HepG2 (cell line): ENCODE results near the gene HDLBP. TPM values are rescaled to one million over a fixed set of nuclear protein-coding genes. Genes with fewer than 3 reads are reported as not detected.
A peak's percentile ranks its signal among the peaks of the same experiment; 100 is the strongest.

ENCODE experiments used
- ATAC-seq: fragments of 200-7000 bp; cut with Tn5 transposase; 3 replicates; pipeline ENCODE4 v1.9.1; 2020; ENCODE audit warnings: mild to moderate bottlenecking, moderate library complexity
- BruUV-seq: library from RNA; stranded (reverse); fragments of 400-500 nt; replicated peaks from 2 replicates; lab custom pipeline; 2021; lab: Mats Ljungman, UMichigan
- CTCF ChIA-PET: fragments of 300-600 bp; formaldehyde crosslinking; extraction: SDS; loops from one replicate; lab custom pipeline; 2021; ENCODE audit warnings: low total read pairs, inconsistent platforms, low intra/inter-chr PET ratio; lab: Yijun Ruan, JAX
- POLR2A ChIA-PET: fragments of 350-600 bp; sonication (Branson Sonifier 250); formaldehyde crosslinking; loops from one replicate; lab custom pipeline; 2020; ENCODE audit warnings: antibody characterized with exemption, inconsistent platforms; lab: Yijun Ruan, JAX
- DNase-seq: peaks from one replicate; pipeline ENCODE4 v3.0.0-alpha.2; 2015; ENCODE audit warnings: low spot score
- FAIRE-seq: peaks from 3 replicates; lab custom pipeline; 2011; peaks lifted over from hg19 to GRCh38; lab: Jason Lieb, UNC
- H2AFZ ChIP-seq: one replicate; pipeline ENCODE4 v1.6.1; 2011; ENCODE audit warnings: low read length, inconsistent platforms
- H3K27ac ChIP-seq: fragments of 300-600 bp; 3 replicates; pipeline ENCODE4 v1.8.0; 2011; ENCODE audit warnings: mixed run types, mild to moderate bottlenecking, mixed read lengths, low read length, inconsistent platforms; ENCODE audit not compliant: insufficient read depth; ENCODE audit errors: extremely low read length
- H3K27me3 ChIP-seq, 2 experiments: fragments of 200-600 bp in 1 of 2; 2 replicates in 1 of 2; 3 replicates in 1 of 2; pipeline versions ENCODE4 v1.6.0 to v1.8.0; 2011; ENCODE audit warnings: low read length in 2 of 2, mild to moderate bottlenecking in 2 of 2, moderate library complexity in 2 of 2, inconsistent platforms in 1 of 2; ENCODE audit not compliant: insufficient read depth in 2 of 2, control insufficient read depth in 1 of 2
- H3K36me3 ChIP-seq, 2 experiments: fragments of 200-600 bp in 1 of 2; replicated peaks in 1 of 2; 2 replicates in 1 of 2; 3 replicates in 1 of 2; pipeline versions ENCODE4 v1.5.1 to v1.8.0; 2011; ENCODE audit warnings: low read length in 2 of 2, inconsistent platforms in 1 of 2; ENCODE audit not compliant: insufficient read depth in 2 of 2, control insufficient read depth in 1 of 2
- H3K4me1 ChIP-seq: 2 replicates; pipeline ENCODE4 v1.5.1; 2012; ENCODE audit warnings: low read length, inconsistent platforms; ENCODE audit not compliant: insufficient read depth
- H3K4me2 ChIP-seq: 2 replicates; pipeline ENCODE4 v1.6.0; 2011; ENCODE audit warnings: low read depth, low read length, inconsistent platforms
- H3K4me3 ChIP-seq, 3 experiments: fragments of 200-600 bp in 1 of 3; sonication (generic), shearing (Covaris generic) in 1 of 3; replicated peaks in 1 of 3; 2 replicates each; pipeline ENCODE4 v1.5.1; 2011 to 2016; ENCODE audit warnings: low read length in 3 of 3, inconsistent platforms in 2 of 3, low read depth in 2 of 3, mild to moderate bottlenecking in 2 of 3, control low read depth in 1 of 3, mixed read lengths in 1 of 3; ENCODE audit not compliant: insufficient read depth in 1 of 3
- H3K79me2 ChIP-seq: one replicate; pipeline ENCODE4 v1.6.1; 2011; ENCODE audit warnings: low read length, inconsistent platforms; ENCODE audit not compliant: insufficient read depth
- H3K9ac ChIP-seq: 2 replicates; pipeline ENCODE4 v1.6.0; 2011; ENCODE audit warnings: mild to moderate bottlenecking, low read depth, low read length, inconsistent platforms; ENCODE audit not compliant: insufficient read depth
- H3K9me3 ChIP-seq: 2 replicates; pipeline ENCODE4 v1.5.1; 2012; ENCODE audit warnings: mild to moderate bottlenecking, low read length
- H4K20me1 ChIP-seq: 2 replicates; pipeline ENCODE4 v1.6.0; 2011; ENCODE audit warnings: inconsistent platforms, mild to moderate bottlenecking, low read length, moderate library complexity; ENCODE audit not compliant: insufficient read depth
- AGO1 ChIP-seq: fragments of 200-400 bp; formaldehyde crosslinking; IDR thresholded peaks from 2 replicates; pipeline ENCODE4 v1.6.1; 2017; ENCODE audit warnings: mild to moderate bottlenecking, low read depth, low read length, moderate library complexity; ENCODE audit not compliant: poor library complexity, severe bottlenecking
- HDAC2 ChIP-seq: sonication (generic); formaldehyde crosslinking; IDR thresholded peaks from 2 replicates; pipeline ENCODE4 v1.4.0; 2020; ENCODE audit warnings: missing genetic modification reagents
- JUN ChIP-seq: sonication (generic); formaldehyde crosslinking; IDR thresholded peaks from 2 replicates; pipeline ENCODE4 v1.4.0; 2020; ENCODE audit warnings: mild to moderate bottlenecking, missing genetic modification reagents
- KDM5A ChIP-seq: fragments of 200-600 bp; sonication (generic); IDR thresholded peaks from 2 replicates; pipeline ENCODE4 v1.7.0; 2018; ENCODE audit warnings: antibody characterized with exemption, mild to moderate bottlenecking, low read length, borderline replicate concordance
- KMT2A ChIP-seq: sonication (generic); formaldehyde crosslinking; IDR thresholded peaks from 2 replicates; pipeline ENCODE4 v1.4.0; 2020; ENCODE audit warnings: missing genetic modification reagents
- MAFG ChIP-seq: sonication (generic); formaldehyde crosslinking; IDR thresholded peaks from 2 replicates; pipeline ENCODE4 v1.5.1; 2020; ENCODE audit warnings: mild to moderate bottlenecking, missing genetic modification reagents
- MIXL1 ChIP-seq: IDR thresholded peaks from 2 replicates; pipeline ENCODE4 v1.6.1; 2016
- SIN3A ChIP-seq: IDR thresholded peaks from 2 replicates; pipeline ENCODE4 v1.6.1; 2011; ENCODE audit warnings: low read depth, mild to moderate bottlenecking, control low read depth, low read length, borderline replicate concordance
- SMAD3 ChIP-seq: sonication (generic); formaldehyde crosslinking; IDR thresholded peaks from 2 replicates; pipeline ENCODE4 v1.4.0; 2020; ENCODE audit warnings: missing genetic modification reagents
- TBX2 ChIP-seq: sonication (generic); formaldehyde crosslinking; IDR thresholded peaks from 2 replicates; pipeline ENCODE4 v1.5.0; 2020; ENCODE audit warnings: missing genetic modification reagents, mild to moderate bottlenecking, borderline replicate concordance
- ZFP90 ChIP-seq: sonication (generic); formaldehyde crosslinking; IDR thresholded peaks from 2 replicates; pipeline ENCODE4 v1.8.0; 2022; ENCODE audit warnings: missing genetic modification reagents, mild to moderate bottlenecking, inconsistent platforms, borderline replicate concordance
- ZNF256 ChIP-seq: sonication (generic); formaldehyde crosslinking; conservative IDR thresholded peaks from 2 replicates; pipeline ENCODE4 v1.4.0; 2020; ENCODE audit warnings: missing genetic modification reagents
- ZSCAN31 ChIP-seq: sonication (generic); formaldehyde crosslinking; IDR thresholded peaks from 2 replicates; pipeline ENCODE4 v1.5.0; 2020; ENCODE audit warnings: low read depth, mild to moderate bottlenecking, missing genetic modification reagents
- WGBS: methylation state at CpG from one replicate; pipeline ENCODE4 v1.1.6; 2017; ENCODE audit warnings: low lambda C conversion rate; 5-methylcytosine and 5-hydroxymethylcytosine counted together
- in situ Hi-C: cut with HindIII; loops from 2 replicates; pipeline ENCODE4 v1.10.0; 2017; ENCODE audit warnings: low pct_unique_long_range_greater_than_20kb; ENCODE audit not compliant: extremely low pct_ligation_motif_present
- intact Hi-C: fragments of 100-400 bp; cut with micrococcal nuclease; formaldehyde crosslinking; loops from one replicate; pipeline ENCODE4 v1.10.0; 2022; ENCODE audit not compliant: unreplicated experiment
- polyA plus RNA-seq, 8 experiments: library from polyadenylated mRNA; depleted of rRNA in 3 of 8; stranded (reverse) in 7 of 8; unstranded in 1 of 8; fragments of >200 nt; fragmentation: Illumina TruSeq in 4 of 8; extraction: Trizol in 4 of 8; gene quantifications; 2 replicates each; pipeline versions ENCODE4 v1.2.1 to v1.2.3, GENCODE V29; 2011 to 2016; ENCODE audit warnings: low read depth in 4 of 8, missing spikeins in 1 of 8, mixed read lengths in 1 of 8; ENCODE audit not compliant: insufficient read depth in 1 of 8
- total RNA-seq, 5 experiments: library from RNA; depleted of rRNA; stranded (reverse); fragments of >200 nt; fragmentation: Illumina TruSeq; extraction: Trizol; gene quantifications; 2 replicates each; pipeline ENCODE4 v1.2.3, GENCODE V29; 2016; ENCODE audit warnings: low read depth in 1 of 5
- TF ChIP-seq, protein P1 (sequence below): sonication (generic); formaldehyde crosslinking; IDR thresholded peaks from 2 replicates; pipeline ENCODE4 v1.5.0; 2020; ENCODE audit warnings: missing genetic modification reagents
- TF ChIP-seq, protein P2 (sequence below): sonication (generic); formaldehyde crosslinking; IDR thresholded peaks from 2 replicates; pipeline ENCODE4 v1.5.0; 2020; ENCODE audit warnings: mild to moderate bottlenecking, missing genetic modification reagents

The HDLBP gene
- total and polyA plus RNA-seq, 2 of the 13 experiments (the other 11 are each of a cell fraction or from before 2014, with no cell fraction given) = 464 to 707 TPM

GRCh38 chr2:241357531-241357930, 42.1 kb upstream of the HDLBP start (continued):
- TF ChIP-seq KMT2A (CRISPR knock-in tag) (no peak), MAFG (CRISPR knock-in tag) (peak; percentile 48; the same call in 1 of the 2 replicates)

DNA sequence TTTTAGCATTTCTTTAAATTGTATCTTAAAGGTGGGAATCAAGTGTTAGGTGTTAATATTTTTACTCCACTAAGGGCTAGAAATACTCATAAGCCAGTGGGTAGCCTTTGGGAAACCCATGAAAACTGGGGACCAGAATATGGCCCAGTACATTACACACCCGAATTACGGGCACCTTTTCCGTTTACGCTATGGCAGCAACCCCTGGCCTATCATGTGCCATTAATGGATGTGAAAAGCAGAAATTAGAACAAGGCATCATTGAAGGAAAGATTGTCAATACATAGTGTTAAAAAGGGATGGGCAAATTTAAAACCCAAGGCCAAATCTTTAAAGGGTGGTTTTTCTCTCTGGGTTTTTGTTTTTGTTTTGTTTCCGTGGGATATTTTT, 41.4 kb upstream of the HDLBP start:
- peak overlapping the region; percentile 89 for H3K9ac ChIP-seq
- POLR2A ChIA-PET = interaction anchor here (1.0 to 1.1 kb wide), 4 partner anchors 18 to 42 kb away, joined by 3 to 16 read pairs (median 4); partner anchors contain the start of genes HDLBP and SEPTIN2
- peak overlapping the region; percentile 69 for H3K27ac ChIP-seq
- peaks cover 59% of the 10 kb centered on the region for H3K79me2 ChIP-seq
- TF ChIP-seq, protein P1, sequence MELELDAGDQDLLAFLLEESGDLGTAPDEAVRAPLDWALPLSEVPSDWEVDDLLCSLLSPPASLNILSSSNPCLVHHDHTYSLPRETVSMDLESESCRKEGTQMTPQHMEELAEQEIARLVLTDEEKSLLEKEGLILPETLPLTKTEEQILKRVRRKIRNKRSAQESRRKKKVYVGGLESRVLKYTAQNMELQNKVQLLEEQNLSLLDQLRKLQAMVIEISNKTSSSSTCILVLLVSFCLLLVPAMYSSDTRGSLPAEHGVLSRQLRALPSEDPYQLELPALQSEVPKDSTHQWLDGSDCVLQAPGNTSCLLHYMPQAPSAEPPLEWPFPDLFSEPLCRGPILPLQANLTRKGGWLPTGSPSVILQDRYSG (CRISPR knock-in tag) = no peak
- TF ChIP-seq TBX2 (no peak), ZNF256 (CRISPR knock-in tag) (0 out of 2 replicates have a peak, but pooled peaks have one; percentile 0), HDAC2 (CRISPR knock-in tag) (0 out of 2 replicates have a peak, but pooled peaks have one; percentile 1), ZSCAN31 (CRISPR knock-in tag) (0 out of 2 replicates have a peak, but pooled peaks have one; percentile 12), JUN (CRISPR knock-in tag) (no peak), SIN3A (0 out of 2 replicates have a peak, but pooled peaks have one; percentile 11), AGO1 (no peak), MIXL1 (0 out of 2 replicates have a peak, but pooled peaks have one; percentile 1), SMAD3 (CRISPR knock-in tag) (peak; percentile 47; the same call in 1 of the 2 replicates), ZFP90 (CRISPR knock-in tag) (peak; percentile 9; the same call in 1 of the 2 replicates), KDM5A (peak; percentile 4; the same call in 1 of the 2 replicates)
- TF ChIP-seq, protein P2, sequence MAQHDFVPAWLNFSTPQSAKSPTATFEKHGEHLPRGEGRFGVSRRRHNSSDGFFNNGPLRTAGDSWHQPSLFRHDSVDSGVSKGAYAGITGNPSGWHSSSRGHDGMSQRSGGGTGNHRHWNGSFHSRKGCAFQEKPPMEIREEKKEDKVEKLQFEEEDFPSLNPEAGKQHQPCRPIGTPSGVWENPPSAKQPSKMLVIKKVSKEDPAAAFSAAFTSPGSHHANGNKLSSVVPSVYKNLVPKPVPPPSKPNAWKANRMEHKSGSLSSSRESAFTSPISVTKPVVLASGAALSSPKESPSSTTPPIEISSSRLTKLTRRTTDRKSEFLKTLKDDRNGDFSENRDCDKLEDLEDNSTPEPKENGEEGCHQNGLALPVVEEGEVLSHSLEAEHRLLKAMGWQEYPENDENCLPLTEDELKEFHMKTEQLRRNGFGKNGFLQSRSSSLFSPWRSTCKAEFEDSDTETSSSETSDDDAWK = no peak
- H3K27me3 ChIP-seq = no peaks in the 10 kb centered on the region; a peak in 1 of 5 replicates
- H2AFZ ChIP-seq = no peak overlapping the region
- BruUV-seq = no TSS peak
- in situ Hi-C loops (no loop called here), intact Hi-C loops (loop anchor here (2.0 to 10.0 kb wide), 3 partner anchors 76 to 148 kb away; partner anchors contain the start of gene STK25)
- DNase-seq = no peak
- peaks cover 84% of the 10 kb centered on the region for H3K4me1 ChIP-seq
- peak overlapping the region; percentile 83 to 96 (median 94) for H3K4me3 ChIP-seq
- H3K4me2 ChIP-seq = peak overlapping the region; percentile 90
- 0% methylated on average over 5 of the region's 5 CpGs for WGBS
- CTCF ChIA-PET = no interaction called here
- no peak for FAIRE-seq
- no peak for ATAC-seq
- H4K20me1 ChIP-seq = peaks cover 38% of the 10 kb centered on the region
- peaks cover 2 to 27% of the 10 kb centered on the region in 2 experiments; a peak in 3 of 5 replicates for H3K36me3 ChIP-seq
- H3K9me3 ChIP-seq = no peaks in the 10 kb centered on the region
